ENCODE measurements around the gene SMURF2.
"Not testable (repeated sequence)": the region's sequence is repeated elsewhere in the genome, so short reads cannot be mapped to it uniquely, and the experiment has no call there.

The SMURF2 gene

GRCh38 chr17:64628641-64629040 is 33.5 kb downstream of the SMURF2 start:
- DNase-seq = no peak

- no peak for DNase-seq
Observed at GRCh38 chr17:64627797-64628196, 34.3 kb downstream of the SMURF2 start.

GRCh38 chr17:64626827-64627226 is 35.3 kb downstream of the SMURF2 start:
- no peak for DNase-seq

GRCh38 chr17:64625541-64625940 is 36.6 kb downstream of the SMURF2 start:
- DNase-seq = no peak

GRCh38 chr17:64622931-64623654 is 39.0 kb downstream of the SMURF2 start:
- no peak for DNase-seq

- no peak for DNase-seq
Observed at GRCh38 chr17:64621772-64622171, 40.3 kb downstream of the SMURF2 start.

GRCh38 chr17:64618848-64619247 is 43.3 kb downstream of the SMURF2 start:
- no peak for DNase-seq

GRCh38 chr17:64617125-64617780 is 44.9 kb downstream of the SMURF2 start:
- DNase-seq = no peak

- no peak for DNase-seq
Observed at GRCh38 chr17:64615028-64615677, 47.0 kb downstream of the SMURF2 start.

GRCh38 chr17:64614266-64615027 is 47.7 kb downstream of the SMURF2 start:
- DNase-seq = no peak

GRCh38 chr17:64611369-64611768 is 50.7 kb downstream of the SMURF2 start:
- no peak for DNase-seq

- DNase-seq = not testable (repeated sequence)
Observed at GRCh38 chr17:64610244-64610643, 51.9 kb downstream of the SMURF2 start.

GRCh38 chr17:64608571-64608981 is 53.5 kb downstream of the SMURF2 start:
- no peak for DNase-seq

GRCh38 chr17:64607862-64608565 is 54.1 kb downstream of the SMURF2 start:
- DNase-seq = no peak

- DNase-seq = not testable (repeated sequence)
Observed at GRCh38 chr17:64604532-64604931, 57.6 kb downstream of the SMURF2 start.

GRCh38 chr17:64603987-64604386 is 58.1 kb downstream of the SMURF2 start:
- DNase-seq = no peak

GRCh38 chr17:64599827-64600226 is 62.3 kb downstream of the SMURF2 start:
- no peak for DNase-seq

- DNase-seq = peak; percentile 28
Observed at GRCh38 chr17:64599187-64599676, 62.9 kb downstream of the SMURF2 start.

GRCh38 chr17:64598672-64599071 is 63.4 kb downstream of the SMURF2 start:
- DNase-seq = no peak

GRCh38 chr17:64596988-64597387 is 65.1 kb downstream of the SMURF2 start:
- DNase-seq = no peak

GRCh38 chr17:64596439-64596838 is 65.7 kb downstream of the SMURF2 start:
- no peak for DNase-seq

- no peak for DNase-seq
Observed at GRCh38 chr17:64591944-64592343, 70.2 kb downstream of the SMURF2 start.
